Mucosa of rectum (tissue), 2 donors: ENCODE measurements around the gene GSTA3.
"Not testable (repeated sequence)": the region's sequence is repeated elsewhere in the genome, so short reads cannot be mapped to it uniquely, and the experiment has no call there.

Experiments used
- H3K27ac ChIP-seq, 2 donors: one replicate each; pipeline ENCODE4 v1.7.0; 2013; ENCODE audit warnings: inconsistent platforms in 2 of 2, low read depth in 2 of 2, low read length in 2 of 2
- H3K27me3 ChIP-seq, 2 donors: one replicate each; pipeline ENCODE4 v1.7.0; 2013; ENCODE audit warnings: low read length in 2 of 2; ENCODE audit not compliant: control insufficient read depth in 2 of 2, insufficient read depth in 2 of 2
- H3K36me3 ChIP-seq, 2 donors: one replicate each; pipeline ENCODE4 v1.7.0; 2013; ENCODE audit warnings: low read length in 2 of 2; ENCODE audit not compliant: control insufficient read depth in 2 of 2, insufficient read depth in 2 of 2
- H3K4me1 ChIP-seq, 2 donors: one replicate each; pipeline ENCODE4 v1.7.0; 2013; ENCODE audit warnings: low read length in 2 of 2, mild to moderate bottlenecking in 1 of 2; ENCODE audit not compliant: control insufficient read depth in 2 of 2, insufficient read depth in 2 of 2
- H3K4me3 ChIP-seq, 2 donors: one replicate each; pipeline ENCODE4 v1.7.0; 2013; ENCODE audit warnings: low read length in 2 of 2
- H3K9ac ChIP-seq, 2 donors: one replicate each; pipeline ENCODE4 v1.7.0; 2013; ENCODE audit warnings: low read length in 2 of 2, low read depth in 1 of 2, mild to moderate bottlenecking in 1 of 2
- H3K9me3 ChIP-seq, 2 donors: one replicate each; pipeline ENCODE4 v1.7.0; 2013; ENCODE audit warnings: low read length in 2 of 2; ENCODE audit not compliant: control insufficient read depth in 2 of 2
- donor health status: healthy.
- donor health status: Normal muscosa, but diverticular disease.

The GSTA3 gene

GRCh38 chr6:52868240-52868639, 41.3 kb downstream of the GSTA3 start:
- Histone ChIP-seq H3K27me3 (no peaks in the 10 kb centered on the region), H3K4me3 (no peak overlapping the region), H3K9me3 (no peaks in the 10 kb centered on the region), H3K9ac (no peak overlapping the region), H3K4me1 (peaks cover 0 to 3% of the 10 kb centered on the region in 2 donors), H3K27ac (no peak overlapping the region), H3K36me3 (no peaks in the 10 kb centered on the region)

- not testable (repeated sequence) for H3K9ac ChIP-seq, H3K27me3 ChIP-seq, H3K9me3 ChIP-seq, H3K4me1 ChIP-seq, H3K4me3 ChIP-seq, H3K36me3 ChIP-seq, H3K27ac ChIP-seq
Observed at GRCh38 chr6:52861151-52861550, 48.3 kb downstream of the GSTA3 start.

GRCh38 chr6:52858416-52858815, 51.1 kb downstream of the GSTA3 start:
- H3K4me1 ChIP-seq: no peaks in the 10 kb centered on the region
- H3K36me3 ChIP-seq: no peaks in the 10 kb centered on the region
- H3K4me3 ChIP-seq: no peak overlapping the region
- H3K9ac ChIP-seq: no peak overlapping the region
- no peaks in the 10 kb centered on the region for H3K9me3 ChIP-seq
- no peaks in the 10 kb centered on the region for H3K27me3 ChIP-seq
- H3K27ac ChIP-seq: no peak overlapping the region

GRCh38 chr6:52856137-52856536, 53.4 kb downstream of the GSTA3 start:
- H3K4me1 ChIP-seq, H3K4me3 ChIP-seq, H3K27ac ChIP-seq, H3K9me3 ChIP-seq, H3K36me3 ChIP-seq, H3K9ac ChIP-seq, H3K27me3 ChIP-seq: not testable (repeated sequence)

- no peak overlapping the region for H3K4me3 ChIP-seq
- H3K9me3 ChIP-seq: no peaks in the 10 kb centered on the region
Observed at GRCh38 chr6:52849137-52849536, 60.4 kb downstream of the GSTA3 start.

More at GRCh38 chr6:52849137-52849536, 60.4 kb downstream of the GSTA3 start:
- Histone ChIP-seq H3K27ac (no peak overlapping the region), H3K4me1 (no peaks in the 10 kb centered on the region), H3K36me3 (no peaks in the 10 kb centered on the region), H3K27me3 (no peaks in the 10 kb centered on the region), H3K9ac (no peak overlapping the region)
